ENCODE data around the gene ERBB4. TPM values are rescaled to one million over a fixed set of nuclear protein-coding genes. Genes with fewer than 3 reads are reported as not detected.

The ERBB4 gene
- polyA plus RNA-seq, 1 of the 3 experiments (the other 2 are of a cell fraction), result 0.05 TPM

DNA sequence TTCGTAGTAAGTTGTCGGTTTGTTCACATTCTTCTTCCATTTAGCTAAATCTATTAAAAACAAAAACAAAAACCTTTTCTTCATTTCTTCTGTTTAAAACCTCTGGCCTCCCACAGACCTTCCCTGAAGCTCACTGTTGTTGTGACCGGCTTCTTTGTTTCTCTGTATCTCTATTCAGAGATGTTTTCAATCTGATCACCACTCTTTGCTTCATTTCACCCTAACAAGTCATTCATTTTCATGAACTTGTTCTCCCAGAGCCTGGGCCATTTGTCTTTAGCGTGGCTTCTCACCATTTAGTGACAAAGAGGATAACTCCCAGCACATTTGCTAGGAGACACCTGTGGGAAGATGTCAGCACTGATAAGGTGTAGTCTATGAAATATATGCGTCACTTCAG is 794.2 kb downstream of the ERBB4 start:
- ChIA-PET POLR2A (no interaction called here), CTCF (interaction anchor here (0.6 to 4.4 kb wide), 34 partner anchors 11 to 823 kb away, joined by 3 to 38 read pairs (median 5); partner anchors contain the start of gene ERBB4)
- H3K4me1 ChIP-seq (ENCODE audit: control insufficient read depth in 1 of 2, insufficient read depth in 2 of 2, low read depth in 1 of 2, low read length in 1 of 2), result no peaks in the 10 kb centered on the region
- no peaks in the 10 kb centered on the region for H3K9me2 ChIP-seq
- H3K27me3 ChIP-seq (ENCODE audit: insufficient read depth), result no peaks in the 10 kb centered on the region
- no peaks in the 10 kb centered on the region for H3K79me2 ChIP-seq (ENCODE audit: insufficient read depth)
- H4K20me1 ChIP-seq (ENCODE audit: insufficient read depth), result no peaks in the 10 kb centered on the region
- no peak overlapping the region for H3K4me3 ChIP-seq (ENCODE audit: low read depth in 2 of 2, low read length in 1 of 2)
- no peaks in the 10 kb centered on the region for H3K9me3 ChIP-seq
- no peak for DNase-seq
- no peaks in the 10 kb centered on the region for H3K36me3 ChIP-seq (replicated peaks in 1 of 2; ENCODE audit: control insufficient read depth in 1 of 2, insufficient read depth in 2 of 2, low read length in 1 of 2)
- H3K27ac ChIP-seq (ENCODE audit: low read depth in 2 of 2, low read length in 1 of 2), result no peak overlapping the region
- H3K4me2 ChIP-seq, result no peak overlapping the region
- H2AFZ ChIP-seq (ENCODE audit: low read depth), result no peak overlapping the region
- H3F3A ChIP-seq (replicated peaks; ENCODE audit: insufficient read depth), result no peaks in the 10 kb centered on the region
- no peak overlapping the region for H3K9ac ChIP-seq
- WGBS (ENCODE audit: low lambda C conversion rate), result 72% methylated on average over 5 of the region's 5 CpGs
- TF ChIP-seq FOSL2 (IDR thresholded peaks at IDR 0.05; ENCODE audit: borderline replicate concordance, low read depth), result no peak
- TF ChIP-seq GATA2 (CRISPR knock-in tag; IDR thresholded peaks at IDR 0.05), result no peak
- TF ChIP-seq, protein P1, sequence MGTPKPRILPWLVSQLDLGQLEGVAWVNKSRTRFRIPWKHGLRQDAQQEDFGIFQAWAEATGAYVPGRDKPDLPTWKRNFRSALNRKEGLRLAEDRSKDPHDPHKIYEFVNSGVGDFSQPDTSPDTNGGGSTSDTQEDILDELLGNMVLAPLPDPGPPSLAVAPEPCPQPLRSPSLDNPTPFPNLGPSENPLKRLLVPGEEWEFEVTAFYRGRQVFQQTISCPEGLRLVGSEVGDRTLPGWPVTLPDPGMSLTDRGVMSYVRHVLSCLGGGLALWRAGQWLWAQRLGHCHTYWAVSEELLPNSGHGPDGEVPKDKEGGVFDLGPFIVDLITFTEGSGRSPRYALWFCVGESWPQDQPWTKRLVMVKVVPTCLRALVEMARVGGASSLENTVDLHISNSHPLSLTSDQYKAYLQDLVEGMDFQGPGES (IDR thresholded peaks at IDR 0.05; ENCODE audit: low read depth, low read length), result no peak
- TF ChIP-seq FOXJ3 (CRISPR knock-in tag; IDR thresholded peaks at IDR 0.05), result no peak
- no peak for TF ChIP-seq MXI1 (IDR thresholded peaks at IDR 0.05; ENCODE audit: low read depth, low read length)
- TF ChIP-seq, protein P2, sequence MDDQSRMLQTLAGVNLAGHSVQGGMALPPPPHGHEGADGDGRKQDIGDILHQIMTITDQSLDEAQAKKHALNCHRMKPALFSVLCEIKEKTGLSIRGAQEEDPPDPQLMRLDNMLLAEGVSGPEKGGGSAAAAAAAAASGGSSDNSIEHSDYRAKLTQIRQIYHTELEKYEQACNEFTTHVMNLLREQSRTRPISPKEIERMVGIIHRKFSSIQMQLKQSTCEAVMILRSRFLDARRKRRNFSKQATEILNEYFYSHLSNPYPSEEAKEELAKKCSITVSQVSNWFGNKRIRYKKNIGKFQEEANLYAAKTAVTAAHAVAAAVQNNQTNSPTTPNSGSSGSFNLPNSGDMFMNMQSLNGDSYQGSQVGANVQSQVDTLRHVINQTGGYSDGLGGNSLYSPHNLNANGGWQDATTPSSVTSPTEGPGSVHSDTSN (IDR thresholded peaks at IDR 0.05), result no peak
- TF ChIP-seq, protein P3, sequence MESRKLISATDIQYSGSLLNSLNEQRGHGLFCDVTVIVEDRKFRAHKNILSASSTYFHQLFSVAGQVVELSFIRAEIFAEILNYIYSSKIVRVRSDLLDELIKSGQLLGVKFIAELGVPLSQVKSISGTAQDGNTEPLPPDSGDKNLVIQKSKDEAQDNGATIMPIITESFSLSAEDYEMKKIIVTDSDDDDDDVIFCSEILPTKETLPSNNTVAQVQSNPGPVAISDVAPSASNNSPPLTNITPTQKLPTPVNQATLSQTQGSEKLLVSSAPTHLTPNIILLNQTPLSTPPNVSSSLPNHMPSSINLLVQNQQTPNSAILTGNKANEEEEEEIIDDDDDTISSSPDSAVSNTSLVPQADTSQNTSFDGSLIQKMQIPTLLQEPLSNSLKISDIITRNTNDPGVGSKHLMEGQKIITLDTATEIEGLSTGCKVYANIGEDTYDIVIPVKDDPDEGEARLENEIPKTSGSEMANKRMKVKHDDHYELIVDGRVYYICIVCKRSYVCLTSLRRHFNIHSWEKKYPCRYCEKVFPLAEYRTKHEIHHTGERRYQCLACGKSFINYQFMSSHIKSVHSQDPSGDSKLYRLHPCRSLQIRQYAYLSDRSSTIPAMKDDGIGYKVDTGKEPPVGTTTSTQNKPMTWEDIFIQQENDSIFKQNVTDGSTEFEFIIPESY (IDR thresholded peaks at IDR 0.05; ENCODE audit: borderline replicate concordance, low read depth), result no peak
- TF ChIP-seq, protein P4, sequence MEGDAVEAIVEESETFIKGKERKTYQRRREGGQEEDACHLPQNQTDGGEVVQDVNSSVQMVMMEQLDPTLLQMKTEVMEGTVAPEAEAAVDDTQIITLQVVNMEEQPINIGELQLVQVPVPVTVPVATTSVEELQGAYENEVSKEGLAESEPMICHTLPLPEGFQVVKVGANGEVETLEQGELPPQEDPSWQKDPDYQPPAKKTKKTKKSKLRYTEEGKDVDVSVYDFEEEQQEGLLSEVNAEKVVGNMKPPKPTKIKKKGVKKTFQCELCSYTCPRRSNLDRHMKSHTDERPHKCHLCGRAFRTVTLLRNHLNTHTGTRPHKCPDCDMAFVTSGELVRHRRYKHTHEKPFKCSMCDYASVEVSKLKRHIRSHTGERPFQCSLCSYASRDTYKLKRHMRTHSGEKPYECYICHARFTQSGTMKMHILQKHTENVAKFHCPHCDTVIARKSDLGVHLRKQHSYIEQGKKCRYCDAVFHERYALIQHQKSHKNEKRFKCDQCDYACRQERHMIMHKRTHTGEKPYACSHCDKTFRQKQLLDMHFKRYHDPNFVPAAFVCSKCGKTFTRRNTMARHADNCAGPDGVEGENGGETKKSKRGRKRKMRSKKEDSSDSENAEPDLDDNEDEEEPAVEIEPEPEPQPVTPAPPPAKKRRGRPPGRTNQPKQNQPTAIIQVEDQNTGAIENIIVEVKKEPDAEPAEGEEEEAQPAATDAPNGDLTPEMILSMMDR (IDR thresholded peaks at IDR 0.05), result no peak
- TF ChIP-seq MEF2A (IDR thresholded peaks at IDR 0.05; ENCODE audit: borderline replicate concordance, low read depth), result no peak
- TF ChIP-seq, protein P5, sequence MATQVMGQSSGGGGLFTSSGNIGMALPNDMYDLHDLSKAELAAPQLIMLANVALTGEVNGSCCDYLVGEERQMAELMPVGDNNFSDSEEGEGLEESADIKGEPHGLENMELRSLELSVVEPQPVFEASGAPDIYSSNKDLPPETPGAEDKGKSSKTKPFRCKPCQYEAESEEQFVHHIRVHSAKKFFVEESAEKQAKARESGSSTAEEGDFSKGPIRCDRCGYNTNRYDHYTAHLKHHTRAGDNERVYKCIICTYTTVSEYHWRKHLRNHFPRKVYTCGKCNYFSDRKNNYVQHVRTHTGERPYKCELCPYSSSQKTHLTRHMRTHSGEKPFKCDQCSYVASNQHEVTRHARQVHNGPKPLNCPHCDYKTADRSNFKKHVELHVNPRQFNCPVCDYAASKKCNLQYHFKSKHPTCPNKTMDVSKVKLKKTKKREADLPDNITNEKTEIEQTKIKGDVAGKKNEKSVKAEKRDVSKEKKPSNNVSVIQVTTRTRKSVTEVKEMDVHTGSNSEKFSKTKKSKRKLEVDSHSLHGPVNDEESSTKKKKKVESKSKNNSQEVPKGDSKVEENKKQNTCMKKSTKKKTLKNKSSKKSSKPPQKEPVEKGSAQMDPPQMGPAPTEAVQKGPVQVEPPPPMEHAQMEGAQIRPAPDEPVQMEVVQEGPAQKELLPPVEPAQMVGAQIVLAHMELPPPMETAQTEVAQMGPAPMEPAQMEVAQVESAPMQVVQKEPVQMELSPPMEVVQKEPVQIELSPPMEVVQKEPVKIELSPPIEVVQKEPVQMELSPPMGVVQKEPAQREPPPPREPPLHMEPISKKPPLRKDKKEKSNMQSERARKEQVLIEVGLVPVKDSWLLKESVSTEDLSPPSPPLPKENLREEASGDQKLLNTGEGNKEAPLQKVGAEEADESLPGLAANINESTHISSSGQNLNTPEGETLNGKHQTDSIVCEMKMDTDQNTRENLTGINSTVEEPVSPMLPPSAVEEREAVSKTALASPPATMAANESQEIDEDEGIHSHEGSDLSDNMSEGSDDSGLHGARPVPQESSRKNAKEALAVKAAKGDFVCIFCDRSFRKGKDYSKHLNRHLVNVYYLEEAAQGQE (IDR thresholded peaks at IDR 0.05; ENCODE audit: low read depth, low read length), result no peak
- no peak for TF ChIP-seq RXRA (IDR thresholded peaks at IDR 0.05; ENCODE audit: borderline replicate concordance, low read depth)

All from SK-N-SH (cell line).